AG09319 (cell line): ENCODE results near the gene TTI1.

Source experiments
- DNase-seq: peaks from one replicate; pipeline ENCODE4 v3.0.0-alpha.2; 2010; ENCODE audit warnings: low read depth; ENCODE audit errors: extremely low read depth
- TF ChIP-seq, protein P1 (sequence below): IDR thresholded peaks from 2 replicates; pipeline ENCODE4 v1.5.1; 2011; ENCODE audit warnings: low read depth, mild to moderate bottlenecking, inconsistent platforms, low read length, moderate library complexity

TTI1 gene

DNA sequence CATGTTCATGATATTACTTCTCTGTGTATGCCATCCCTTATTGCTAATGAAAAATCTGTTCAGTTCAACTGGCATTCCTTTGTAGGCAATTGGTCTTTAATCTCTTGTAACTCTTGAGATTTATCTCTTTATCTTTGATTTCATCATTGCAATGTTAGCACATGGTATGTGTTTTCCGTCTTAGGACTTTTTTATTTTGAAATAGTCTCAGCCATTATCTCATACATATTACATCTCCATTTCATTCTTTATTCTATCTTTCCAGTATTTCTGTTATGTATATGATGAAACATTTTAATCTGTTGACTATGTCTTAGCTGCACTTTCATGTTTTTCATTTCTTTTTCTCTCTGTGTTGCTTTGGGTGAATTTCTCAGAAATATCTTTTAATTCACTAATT, 72.2 kb downstream of the TTI1 start:
- TF ChIP-seq, protein P1, sequence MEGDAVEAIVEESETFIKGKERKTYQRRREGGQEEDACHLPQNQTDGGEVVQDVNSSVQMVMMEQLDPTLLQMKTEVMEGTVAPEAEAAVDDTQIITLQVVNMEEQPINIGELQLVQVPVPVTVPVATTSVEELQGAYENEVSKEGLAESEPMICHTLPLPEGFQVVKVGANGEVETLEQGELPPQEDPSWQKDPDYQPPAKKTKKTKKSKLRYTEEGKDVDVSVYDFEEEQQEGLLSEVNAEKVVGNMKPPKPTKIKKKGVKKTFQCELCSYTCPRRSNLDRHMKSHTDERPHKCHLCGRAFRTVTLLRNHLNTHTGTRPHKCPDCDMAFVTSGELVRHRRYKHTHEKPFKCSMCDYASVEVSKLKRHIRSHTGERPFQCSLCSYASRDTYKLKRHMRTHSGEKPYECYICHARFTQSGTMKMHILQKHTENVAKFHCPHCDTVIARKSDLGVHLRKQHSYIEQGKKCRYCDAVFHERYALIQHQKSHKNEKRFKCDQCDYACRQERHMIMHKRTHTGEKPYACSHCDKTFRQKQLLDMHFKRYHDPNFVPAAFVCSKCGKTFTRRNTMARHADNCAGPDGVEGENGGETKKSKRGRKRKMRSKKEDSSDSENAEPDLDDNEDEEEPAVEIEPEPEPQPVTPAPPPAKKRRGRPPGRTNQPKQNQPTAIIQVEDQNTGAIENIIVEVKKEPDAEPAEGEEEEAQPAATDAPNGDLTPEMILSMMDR, result no peak
- DNase-seq, result no peak

DNA sequence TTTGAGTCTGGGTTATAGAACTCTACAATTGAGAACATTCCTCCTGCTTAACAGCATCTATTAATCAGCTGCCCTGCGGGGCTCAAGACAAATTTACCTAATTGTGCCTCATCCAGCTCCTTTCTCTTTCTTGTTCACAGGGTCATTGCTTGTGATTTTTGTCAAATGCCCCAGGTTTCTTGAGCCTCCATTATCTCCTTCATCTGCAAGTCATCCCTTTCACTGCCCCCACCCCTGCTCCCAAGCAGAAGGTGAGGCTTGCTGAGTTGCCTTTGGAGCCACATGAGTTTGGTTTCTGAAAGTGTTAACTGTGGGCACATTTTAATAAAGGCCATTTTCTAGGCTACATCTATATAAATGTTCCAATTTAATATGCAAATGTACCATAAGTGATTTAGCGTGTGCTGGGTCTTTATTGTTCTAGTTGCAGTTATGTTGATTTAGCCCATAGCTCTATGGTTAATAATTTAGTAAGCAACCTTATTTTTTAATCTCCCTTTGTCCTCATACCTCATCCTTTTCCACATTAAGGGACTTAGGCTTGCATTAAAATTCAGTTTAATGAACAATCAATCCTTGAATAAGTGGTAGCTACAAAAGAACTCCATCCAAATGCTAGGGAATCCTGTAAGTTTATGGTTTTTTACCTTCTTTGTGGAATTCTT, 74.3 kb downstream of the TTI1 start:
- TF ChIP-seq, protein P1, result no peak
- DNase-seq, result no peak

DNA sequence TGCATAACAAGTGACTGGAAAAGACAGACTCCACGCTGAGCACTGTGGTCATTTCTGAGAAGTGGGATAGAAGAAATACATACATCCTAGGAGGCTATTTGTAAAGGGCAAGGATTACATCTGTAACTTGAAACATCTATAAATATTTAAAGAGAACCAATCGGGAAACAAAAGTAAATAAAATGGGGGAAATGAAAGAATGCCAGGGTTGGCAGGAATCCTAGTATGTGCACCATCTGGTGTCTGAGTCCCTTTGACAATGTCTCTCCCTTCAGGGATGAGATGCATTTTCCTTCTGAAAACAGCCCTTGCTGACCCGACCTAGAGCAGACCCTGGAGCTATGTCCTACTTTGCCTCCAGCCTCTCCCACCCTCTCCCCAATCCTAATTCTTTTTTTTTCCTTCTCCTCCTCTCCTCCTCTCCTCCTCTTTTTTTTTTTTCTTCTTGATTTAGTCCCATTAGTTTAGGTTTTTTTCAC, 77.1 kb downstream of the TTI1 start:
- DNase-seq, result no peak
- TF ChIP-seq, protein P1, result no peak

DNA sequence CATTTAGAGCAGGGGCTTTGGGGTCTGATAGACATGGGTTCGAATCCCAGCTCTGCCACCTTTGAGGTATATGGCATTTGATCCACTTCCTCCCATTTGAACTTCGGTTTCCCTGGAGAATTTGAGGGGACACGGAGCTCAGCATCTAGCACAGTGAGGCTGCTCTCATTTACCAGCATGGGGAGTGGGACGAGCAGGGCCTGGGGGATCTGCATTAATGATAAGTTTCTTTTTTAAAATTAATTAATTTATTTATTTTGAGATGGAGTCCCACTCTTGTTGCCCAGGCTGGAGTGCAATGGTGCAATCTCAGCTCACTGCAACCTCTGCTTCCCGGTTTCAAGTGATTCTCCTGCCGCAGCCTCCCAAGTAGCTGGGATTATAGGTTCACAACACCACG, 77.7 kb downstream of the TTI1 start:
- no peak for DNase-seq
- TF ChIP-seq, protein P1, result no peak

DNA sequence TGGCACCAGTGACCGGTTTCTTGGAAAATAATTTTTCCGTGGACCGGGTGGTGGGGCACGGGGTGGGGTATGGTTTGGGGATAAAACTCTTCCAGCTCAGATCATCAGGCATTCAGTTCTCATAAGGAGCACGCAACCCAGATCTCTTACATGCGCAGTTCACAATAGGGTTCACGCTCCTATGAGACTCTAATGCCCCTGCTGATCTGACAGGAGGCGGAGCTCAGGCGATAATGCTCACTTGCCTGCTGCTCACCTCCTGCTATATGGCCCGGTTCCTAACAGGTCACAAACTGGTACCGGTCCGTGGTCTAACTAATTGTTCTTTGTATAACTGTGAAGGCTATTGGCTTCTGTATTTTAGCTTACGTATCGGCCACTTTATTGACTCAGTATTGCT, 78.6 kb downstream of the TTI1 start:
- no peak for DNase-seq
- TF ChIP-seq, protein P1, result no peak

DNA sequence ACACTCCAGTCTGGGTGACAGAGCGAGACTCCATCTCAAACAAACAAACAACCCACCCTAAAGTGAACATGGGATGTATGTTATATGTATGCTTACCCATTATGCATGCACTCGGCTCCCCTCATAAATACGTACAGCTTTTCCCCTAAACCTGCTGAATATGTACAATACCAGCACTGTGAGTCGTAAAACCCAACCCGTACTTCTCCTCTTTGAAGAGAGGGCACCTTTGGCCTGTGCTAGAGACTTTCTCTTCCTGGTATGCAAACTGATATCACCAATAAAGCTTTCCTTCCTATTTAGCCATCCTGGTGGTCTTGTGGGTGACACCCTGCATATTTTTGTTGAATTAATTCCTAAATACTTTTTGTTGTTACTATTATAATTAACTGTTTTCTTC, 79.1 kb downstream of the TTI1 start:
- TF ChIP-seq, protein P1, result no peak
- no peak for DNase-seq

DNA sequence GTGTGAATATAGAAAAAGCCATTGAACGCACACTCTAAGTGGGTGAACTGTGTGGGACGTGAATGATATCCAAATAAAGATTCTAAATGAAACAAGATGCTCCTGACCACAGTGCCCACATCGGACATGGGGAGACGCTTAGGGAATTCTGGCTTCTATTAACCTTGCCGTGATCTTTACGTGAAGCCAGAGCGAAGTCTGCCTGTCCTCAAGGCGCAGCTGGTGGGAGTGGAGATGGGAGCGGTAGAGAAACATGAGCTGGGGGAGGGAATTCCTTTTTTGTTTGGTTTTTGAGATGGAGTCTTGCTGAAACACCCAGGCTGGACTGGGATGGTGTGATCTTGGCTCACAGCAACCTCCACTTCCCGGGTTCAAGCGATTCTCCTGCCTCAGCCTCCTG, 84.3 kb downstream of the TTI1 start:
- DNase-seq, result no peak
- TF ChIP-seq, protein P1, result no peak
